Measurements from ENCODE around the gene ERICH6.

Gene ERICH6

DNA sequence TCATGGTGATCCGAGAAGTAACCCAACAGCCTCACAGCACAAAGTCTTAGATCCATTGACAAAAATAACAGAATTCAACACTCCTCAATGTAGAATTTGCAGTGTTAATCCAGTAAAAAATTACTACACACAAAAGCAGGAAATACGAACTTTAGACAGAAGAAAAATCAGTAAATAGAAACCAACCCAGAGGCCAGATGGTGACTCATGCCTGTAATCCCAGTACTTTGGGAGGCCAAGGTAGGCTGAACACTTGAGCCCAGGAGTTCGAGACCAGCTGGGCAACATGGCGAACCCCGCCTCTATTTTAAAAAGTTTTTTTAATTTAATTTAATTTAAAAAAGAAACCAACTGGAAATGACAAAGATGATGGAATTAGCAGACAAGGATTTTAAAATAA lies 64.5 kb downstream of the ERICH6 start:
- peak; percentile 22 for DNase-seq (ENCODE audit: low read depth)
- H3K4me3 ChIP-seq (ENCODE audit: control insufficient read depth, low read depth, low read length) = no peak overlapping the region
- TF ChIP-seq, protein P1, sequence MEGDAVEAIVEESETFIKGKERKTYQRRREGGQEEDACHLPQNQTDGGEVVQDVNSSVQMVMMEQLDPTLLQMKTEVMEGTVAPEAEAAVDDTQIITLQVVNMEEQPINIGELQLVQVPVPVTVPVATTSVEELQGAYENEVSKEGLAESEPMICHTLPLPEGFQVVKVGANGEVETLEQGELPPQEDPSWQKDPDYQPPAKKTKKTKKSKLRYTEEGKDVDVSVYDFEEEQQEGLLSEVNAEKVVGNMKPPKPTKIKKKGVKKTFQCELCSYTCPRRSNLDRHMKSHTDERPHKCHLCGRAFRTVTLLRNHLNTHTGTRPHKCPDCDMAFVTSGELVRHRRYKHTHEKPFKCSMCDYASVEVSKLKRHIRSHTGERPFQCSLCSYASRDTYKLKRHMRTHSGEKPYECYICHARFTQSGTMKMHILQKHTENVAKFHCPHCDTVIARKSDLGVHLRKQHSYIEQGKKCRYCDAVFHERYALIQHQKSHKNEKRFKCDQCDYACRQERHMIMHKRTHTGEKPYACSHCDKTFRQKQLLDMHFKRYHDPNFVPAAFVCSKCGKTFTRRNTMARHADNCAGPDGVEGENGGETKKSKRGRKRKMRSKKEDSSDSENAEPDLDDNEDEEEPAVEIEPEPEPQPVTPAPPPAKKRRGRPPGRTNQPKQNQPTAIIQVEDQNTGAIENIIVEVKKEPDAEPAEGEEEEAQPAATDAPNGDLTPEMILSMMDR (conservative IDR thresholded peaks at IDR 0.05; ENCODE audit: control insufficient read depth, insufficient read depth, low read depth, low read length) = no peak

DNA sequence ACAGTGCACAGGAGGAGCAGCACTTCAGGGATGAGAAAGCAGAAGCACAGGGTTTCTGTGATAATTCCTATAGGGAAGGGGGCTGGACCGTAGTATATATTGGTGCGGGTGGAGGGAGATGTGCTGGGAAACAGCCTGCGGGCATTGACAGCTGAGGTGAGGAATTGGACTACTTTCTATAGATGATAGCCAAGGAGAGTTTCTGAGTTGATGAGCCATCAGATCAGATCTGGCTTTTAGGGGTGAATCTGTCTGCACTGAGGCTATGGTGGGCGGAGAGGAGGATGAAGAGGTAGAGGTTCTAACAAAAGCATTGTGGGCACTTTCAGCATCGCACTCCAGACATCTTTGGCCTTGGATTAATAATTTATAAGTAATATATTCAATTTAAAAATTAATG lies 67.5 kb downstream of the ERICH6 start:
- no peak for DNase-seq (ENCODE audit: low read depth)
- no peak overlapping the region for H3K4me3 ChIP-seq (ENCODE audit: control insufficient read depth, low read depth, low read length)

DNA sequence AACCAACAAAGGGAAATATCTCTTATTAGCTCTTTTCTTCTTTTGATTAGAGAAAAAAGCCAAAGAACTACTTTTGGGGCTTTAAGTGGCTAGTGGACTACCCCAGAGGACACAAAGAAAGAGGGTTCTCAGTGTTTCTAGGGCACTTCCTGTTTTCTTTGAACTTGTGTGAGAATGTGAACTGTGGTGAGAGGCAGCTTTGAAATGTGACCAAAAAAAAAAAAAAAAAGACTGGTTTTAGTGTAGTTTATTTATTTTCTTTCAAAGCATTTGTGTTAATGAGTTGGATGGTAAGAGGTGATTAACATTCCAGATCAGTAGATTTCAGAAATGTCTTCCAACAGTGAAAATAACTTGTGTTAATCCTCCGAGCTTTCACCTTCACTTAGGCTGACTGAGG lies 68.2 kb downstream of the ERICH6 start:
- H3K4me3 ChIP-seq (ENCODE audit: control insufficient read depth, low read depth, low read length) = no peak overlapping the region
- TF ChIP-seq, protein P1 (conservative IDR thresholded peaks at IDR 0.05; ENCODE audit: control insufficient read depth, insufficient read depth, low read depth, low read length) = no peak
- no peak for DNase-seq (ENCODE audit: low read depth)

More for the DNA sequence above, 67.5 kb downstream of the ERICH6 start:
- TF ChIP-seq, protein P1 (conservative IDR thresholded peaks at IDR 0.05; ENCODE audit: control insufficient read depth, insufficient read depth, low read depth, low read length) = no peak

DNA sequence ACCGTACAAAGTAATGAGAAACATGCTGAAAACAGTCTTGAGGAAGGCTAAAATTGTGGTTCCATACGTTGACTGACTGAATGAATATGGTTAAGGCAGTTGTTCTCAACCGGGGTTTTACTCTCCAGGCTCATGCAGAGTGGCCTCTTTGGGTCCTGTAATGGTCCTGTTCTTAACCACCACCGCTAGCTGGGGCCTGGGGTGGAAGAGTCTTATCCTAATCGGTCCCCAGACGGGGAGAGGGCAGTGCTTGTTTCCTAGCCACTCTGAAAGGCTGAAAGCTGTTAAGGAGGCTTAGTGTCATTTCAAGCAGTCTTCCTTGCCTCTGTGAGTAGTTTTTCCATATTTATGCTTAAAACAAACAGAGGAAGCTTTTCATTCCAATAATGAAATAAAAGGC lies 68.6 kb downstream of the ERICH6 start:
- DNase-seq (ENCODE audit: low read depth) = no peak
- TF ChIP-seq, protein P1 (conservative IDR thresholded peaks at IDR 0.05; ENCODE audit: control insufficient read depth, insufficient read depth, low read depth, low read length) = no peak
- no peak overlapping the region for H3K4me3 ChIP-seq (ENCODE audit: control insufficient read depth, low read depth, low read length)

DNA sequence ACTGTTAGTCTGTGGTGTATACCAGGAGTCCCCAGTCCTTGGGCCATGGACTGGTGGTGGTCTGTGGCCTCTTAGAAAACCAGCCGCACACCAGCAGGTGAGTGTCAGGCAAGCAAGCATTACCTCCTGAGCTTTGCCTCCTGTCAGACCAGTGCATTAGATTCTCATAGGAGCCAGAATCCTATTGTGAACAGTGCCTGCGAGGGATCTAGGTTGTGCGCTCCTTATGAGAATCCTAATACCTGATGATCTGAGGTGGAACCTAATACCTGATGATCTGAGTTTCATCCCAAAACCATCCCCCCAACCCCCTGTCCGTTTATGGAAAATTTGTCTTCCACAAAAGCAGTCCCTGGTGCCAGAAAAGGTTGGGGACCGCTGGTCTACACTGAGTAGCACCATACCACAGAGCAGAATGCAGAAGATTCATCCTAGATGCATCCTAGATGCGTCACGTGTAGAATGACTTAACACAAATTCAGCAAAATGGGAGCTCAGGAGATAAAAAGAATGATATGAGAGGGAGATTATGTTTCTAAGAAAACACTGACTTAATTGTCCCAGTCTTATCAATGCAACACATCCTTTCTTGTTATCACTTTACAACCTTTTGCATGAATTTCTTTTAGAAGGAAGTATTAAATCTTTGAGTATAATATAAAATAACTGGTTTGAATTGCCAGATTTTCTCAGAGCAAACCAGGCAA lies 72.1 kb downstream of the ERICH6 start:
- H3K4me3 ChIP-seq (ENCODE audit: control insufficient read depth, low read depth, low read length) = no peak overlapping the region
- TF ChIP-seq, protein P1 (conservative IDR thresholded peaks at IDR 0.05; ENCODE audit: control insufficient read depth, insufficient read depth, low read depth, low read length) = no peak
- DNase-seq (ENCODE audit: low read depth) = no peak

DNA sequence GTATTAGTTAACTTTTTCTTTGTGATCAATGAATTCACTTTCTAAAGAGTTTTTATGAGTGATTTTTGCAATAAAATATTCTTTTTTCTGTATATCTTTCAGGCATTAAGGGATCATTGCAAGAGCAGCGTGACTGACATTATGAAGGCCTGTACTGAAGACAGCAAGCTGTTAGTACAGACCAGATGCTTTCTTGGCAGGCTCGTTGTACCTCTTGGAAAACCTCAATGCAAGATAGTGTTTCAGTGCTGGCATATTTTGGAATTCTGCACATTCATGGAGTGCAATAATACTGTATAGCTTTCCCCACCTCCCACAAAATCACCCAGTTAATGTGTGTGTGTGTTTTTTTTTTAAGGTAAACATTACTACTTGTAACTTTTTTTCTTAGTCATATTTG lies 76.2 kb downstream of the ERICH6 start:
- DNase-seq (ENCODE audit: low read depth) = no peak
- TF ChIP-seq, protein P1 (conservative IDR thresholded peaks at IDR 0.05; ENCODE audit: control insufficient read depth, insufficient read depth, low read depth, low read length) = no peak

More for the DNA sequence above, 76.2 kb downstream of the ERICH6 start:
- H3K4me3 ChIP-seq (ENCODE audit: control insufficient read depth, low read depth, low read length) = no peak overlapping the region

Data from fibroblast of mammary gland (primary cell).